GM19372 (cell line): ENCODE measurements around the gene GABPB2.

ENCODE experiments used
- ATAC-seq: cut with Tn5 transposase; IDR thresholded peaks from one replicate; pipeline ENCODE4 v1.9.1; 2021; ENCODE audit warnings: mild to moderate bottlenecking, low read depth, moderate library complexity; ENCODE audit not compliant: unreplicated experiment

The GABPB2 gene

GRCh38 chr1:151131701-151132334 lies 61.3 kb downstream of the GABPB2 start:
- ATAC-seq, result no peak

- no peak for ATAC-seq
Observed at GRCh38 chr1:151132335-151133017, 61.9 kb downstream of the GABPB2 start.

- no peak for ATAC-seq
Observed at GRCh38 chr1:151133018-151133806, 62.7 kb downstream of the GABPB2 start.

GRCh38 chr1:151134396-151134795 lies 63.8 kb downstream of the GABPB2 start:
- no peak for ATAC-seq

GRCh38 chr1:151134991-151135390 lies 64.4 kb downstream of the GABPB2 start:
- no peak for ATAC-seq

GRCh38 chr1:151135433-151136385 lies 65.1 kb downstream of the GABPB2 start:
- ATAC-seq, result no peak

GRCh38 chr1:151137789-151138188 lies 67.2 kb downstream of the GABPB2 start:
- ATAC-seq, result no peak

- ATAC-seq, result no peak
Observed at GRCh38 chr1:151142411-151143056, 72.0 kb downstream of the GABPB2 start.

GRCh38 chr1:151143057-151143435 lies 72.5 kb downstream of the GABPB2 start:
- ATAC-seq, result no peak

GRCh38 chr1:151143986-151144385 lies 73.4 kb downstream of the GABPB2 start:
- no peak for ATAC-seq

- no peak for ATAC-seq
Observed at GRCh38 chr1:151144474-151145303, 74.1 kb downstream of the GABPB2 start.

- no peak for ATAC-seq
Observed at GRCh38 chr1:151145304-151146071, 74.9 kb downstream of the GABPB2 start.

- no peak for ATAC-seq
Observed at GRCh38 chr1:151146072-151146411, 75.5 kb downstream of the GABPB2 start.

- peak; percentile 99 for ATAC-seq
Observed at GRCh38 chr1:151146412-151147131, 76.0 kb downstream of the GABPB2 start, which contains the start of gene SEMA6C. SEMA6C (minus strand) TSS chr1:151146631; CDS start chr1:151142621, 4,010 bp downstream.

- no peak for ATAC-seq
Observed at GRCh38 chr1:151147132-151147503, 76.6 kb downstream of the GABPB2 start.

- no peak for ATAC-seq
Observed at GRCh38 chr1:151147665-151148064, 77.1 kb downstream of the GABPB2 start.

- peak; percentile 69 for ATAC-seq
Observed at GRCh38 chr1:151156515-151156819, 85.9 kb downstream of the GABPB2 start, which contains the start of gene TNFAIP8L2. TNFAIP8L2 (plus strand) TSS chr1:151156649; CDS start chr1:151158698, 2,049 bp downstream.

- no peak for ATAC-seq
Observed at GRCh38 chr1:151157067-151157531, 86.5 kb downstream of the GABPB2 start.
